Effector memory CD4-positive, alpha-beta T cell (primary cell): ENCODE data around the gene PGF.

Experiments
- DNase-seq, 3 donors: peaks; one replicate each; pipeline ENCODE4 v3.0.0-alpha.2; 2020
- H3K27ac ChIP-seq: 2 replicates; pipeline ENCODE4 v1.7.0; 2013; ENCODE audit warnings: mild to moderate bottlenecking, low read length, moderate library complexity; ENCODE audit not compliant: insufficient read depth, poor library complexity, severe bottlenecking
- H3K27me3 ChIP-seq: replicated peaks from 2 replicates; pipeline ENCODE4 v1.7.0; 2013; ENCODE audit warnings: mild to moderate bottlenecking, low read length; ENCODE audit not compliant: insufficient read depth, control insufficient read depth, poor library complexity, severe bottlenecking
- H3K36me3 ChIP-seq: 2 replicates; pipeline ENCODE4 v1.7.0; 2013; ENCODE audit warnings: mild to moderate bottlenecking, low read length, moderate library complexity; ENCODE audit not compliant: control insufficient read depth, insufficient read depth
- H3K4me1 ChIP-seq: 2 replicates; pipeline ENCODE4 v1.7.0; 2013; ENCODE audit warnings: low read length, mild to moderate bottlenecking; ENCODE audit not compliant: control insufficient read depth, insufficient read depth, poor library complexity, severe bottlenecking
- H3K4me3 ChIP-seq: 2 replicates; pipeline ENCODE4 v1.7.0; 2013; ENCODE audit warnings: low read length, low read depth, mild to moderate bottlenecking; ENCODE audit not compliant: insufficient read depth, poor library complexity, severe bottlenecking
- H3K9me3 ChIP-seq: 2 replicates; pipeline ENCODE4 v1.7.0; 2013; ENCODE audit warnings: mild to moderate bottlenecking, low read length, moderate library complexity; ENCODE audit not compliant: control insufficient read depth

The PGF gene

DNA sequence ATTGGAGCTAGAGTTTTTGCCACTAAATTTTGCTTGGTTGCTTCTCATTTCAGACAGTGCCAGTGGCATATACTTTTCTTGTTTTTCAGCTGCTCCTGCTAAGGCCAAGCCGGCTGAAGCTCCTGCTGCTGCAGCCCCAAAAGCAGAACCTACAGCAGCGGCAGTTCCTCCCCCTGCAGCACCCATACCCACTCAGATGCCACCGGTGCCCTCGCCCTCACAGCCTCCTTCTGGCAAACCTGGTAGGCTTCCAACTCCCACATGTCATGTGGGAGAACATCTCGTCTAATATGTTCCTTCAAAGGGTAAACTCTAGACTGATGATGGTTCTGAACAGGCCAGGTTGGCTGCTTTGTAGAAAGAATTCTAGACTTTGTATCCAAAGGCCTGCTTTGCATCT is 62.7 kb downstream of the PGF start:
- peaks cover 3% of the 10 kb centered on the region for H3K4me1 ChIP-seq
- H3K4me3 ChIP-seq: no peak overlapping the region
- no peak overlapping the region for H3K27ac ChIP-seq
- no peaks in the 10 kb centered on the region for H3K9me3 ChIP-seq
- H3K36me3 ChIP-seq: peaks cover 82% of the 10 kb centered on the region
- no peak for DNase-seq
- H3K27me3 ChIP-seq: no peaks in the 10 kb centered on the region

GRCh38 chr14:74891870-74892269 is 63.5 kb downstream of the PGF start:
- Histone ChIP-seq H3K4me3 (no peak overlapping the region), H3K27ac (no peak overlapping the region), H3K36me3 (peaks cover 73% of the 10 kb centered on the region), H3K4me1 (peaks cover 7% of the 10 kb centered on the region), H3K9me3 (no peaks in the 10 kb centered on the region), H3K27me3 (no peaks in the 10 kb centered on the region)
- no peak for DNase-seq
